Ovary (tissue), 9 donors: ENCODE measurements around the gene AGAP2. TPM values are rescaled to one million over a fixed set of nuclear protein-coding genes. Genes with fewer than 3 reads are reported as not detected.
"Not testable (repeated sequence)": the region's sequence is repeated elsewhere in the genome, so short reads cannot be mapped to it uniquely, and the experiment has no call there.

Source experiments
- DNase-seq, 5 donors: peaks; one replicate each; pipeline ENCODE4 v3.0.0-alpha.2; 2019 to 2020
- H3K27ac ChIP-seq, 2 donors: fragments of 200-600 bp; one replicate each; pipeline versions ENCODE4 v1.5.1 to v1.8.0; 2019 to 2022
- H3K27me3 ChIP-seq: fragments of 200-600 bp; one replicate; pipeline ENCODE4 v1.8.0; 2022
- H3K36me3 ChIP-seq: fragments of 200-600 bp; sonication (generic); one replicate; pipeline ENCODE4 v1.5.1; 2019
- H3K4me1 ChIP-seq: one replicate; pipeline ENCODE4 v1.8.1; 2013; ENCODE audit warnings: mild to moderate bottlenecking, moderate library complexity; ENCODE audit not compliant: insufficient read depth
- H3K4me3 ChIP-seq: fragments of 200-600 bp; sonication (generic); one replicate; pipeline ENCODE4 v1.5.1; 2017
- H3K9me3 ChIP-seq, 2 donors: fragments of 200-600 bp in 1 of 2; sonication (generic) in 1 of 2; one replicate each; pipeline versions ENCODE4 v1.5.1 to v1.8.1; 2013 to 2019; ENCODE audit warnings: mild to moderate bottlenecking in 1 of 2, moderate library complexity in 1 of 2
- CTCF ChIP-seq, 3 donors: fragments of 450-650 bp in 2 of 3; fragments of 200-600 bp in 1 of 3; IDR thresholded peaks; one replicate each; pipeline versions ENCODE4 v1.5.1 to v1.8.0; 2016 to 2022; ENCODE audit warnings: antibody characterized with exemption in 3 of 3, mild to moderate bottlenecking in 1 of 3
- EP300 ChIP-seq: sonication (generic); formaldehyde crosslinking; IDR thresholded peaks from one replicate; pipeline ENCODE4 v1.6.1; 2017; ENCODE audit warnings: antibody characterized with exemption
- POLR2A ChIP-seq: fragments of 450-650 bp; IDR thresholded peaks from one replicate; pipeline ENCODE4 v1.6.1; 2017; ENCODE audit warnings: antibody characterized with exemption, mild to moderate bottlenecking, moderate library complexity
- WGBS, 3 donors: extraction: QIAGEN DNeasy Blood & Tissue Kit in 1 of 3; methylation state at CpG; one replicate each; pipeline versions ENCODE4 v1.1.5 to v1.1.7; 2013 to 2017; 5-methylcytosine and 5-hydroxymethylcytosine counted together
- intact Hi-C, 4 donors: fragments of 100-400 bp; cut with DNase I; formaldehyde crosslinking; loops; one replicate each; pipeline versions ENCODE4 v1.11.0 to v1.15.1; 2022 to 2023
- polyA plus RNA-seq, 2 donors: library from polyadenylated mRNA; stranded (reverse); fragments of 200-250 nt in 1 of 2; fragments of 350-450 nt in 1 of 2; fragmentation: Illumina TruSeq in 1 of 2; extraction: RNeasy Lipid Tissue Mini Kit (QIAGEN cat#74804) in 1 of 2; gene quantifications; one replicate each; pipeline ENCODE4 v1.2.3, GENCODE V29; 2013 to 2014
- total RNA-seq, 7 donors: library from RNA; depleted of rRNA in 2 of 7; stranded (reverse); fragments of >200 nt in 2 of 7; fragmentation: NEBNext Ultra II Directional in 3 of 7; extraction: Animal tissue kit (Norgen Biotek cat#: 25700) in 3 of 7; gene quantifications; one replicate each; pipeline versions ENCODE4 v1.1.0 to v1.2.4, GENCODE V29; 2016 to 2023
- donor health status: DM: no; HTN: no; CAD: no; lungs with moderate emphysema.
- donor health status: DM: no; HTN: no; CAD: no.
- donor health status: Bipolar disorder and iron deficiency.
- donor health status: DM: yes; HTN: yes; CAD: no.
- donor health status: DM: no; HTN: no; CAD: no.
- donor health status: DM: yes; HTN: yes; CAD: no.

Gene AGAP2
- total and polyA plus RNA-seq, 9 donors: 0.33 to 1.3 (median 0.60) TPM

GRCh38 chr12:57723630-57723962 is 14.9 kb downstream of the AGAP2 start:
- intact Hi-C loops: no loop called here
- H3K27ac ChIP-seq: no peak overlapping the region
- no peaks in the 10 kb centered on the region for H3K36me3 ChIP-seq
- no peaks in the 10 kb centered on the region for H3K9me3 ChIP-seq
- DNase-seq: no peak
- peaks cover 7% of the 10 kb centered on the region for H3K4me1 ChIP-seq
- 32 to 58% (median 43%) methylated on average over 2 of the region's 2 CpGs for WGBS, 3 donors
- H3K4me3 ChIP-seq: no peak overlapping the region
- no peaks in the 10 kb centered on the region for H3K27me3 ChIP-seq
- TF ChIP-seq EP300: no peak

DNA sequence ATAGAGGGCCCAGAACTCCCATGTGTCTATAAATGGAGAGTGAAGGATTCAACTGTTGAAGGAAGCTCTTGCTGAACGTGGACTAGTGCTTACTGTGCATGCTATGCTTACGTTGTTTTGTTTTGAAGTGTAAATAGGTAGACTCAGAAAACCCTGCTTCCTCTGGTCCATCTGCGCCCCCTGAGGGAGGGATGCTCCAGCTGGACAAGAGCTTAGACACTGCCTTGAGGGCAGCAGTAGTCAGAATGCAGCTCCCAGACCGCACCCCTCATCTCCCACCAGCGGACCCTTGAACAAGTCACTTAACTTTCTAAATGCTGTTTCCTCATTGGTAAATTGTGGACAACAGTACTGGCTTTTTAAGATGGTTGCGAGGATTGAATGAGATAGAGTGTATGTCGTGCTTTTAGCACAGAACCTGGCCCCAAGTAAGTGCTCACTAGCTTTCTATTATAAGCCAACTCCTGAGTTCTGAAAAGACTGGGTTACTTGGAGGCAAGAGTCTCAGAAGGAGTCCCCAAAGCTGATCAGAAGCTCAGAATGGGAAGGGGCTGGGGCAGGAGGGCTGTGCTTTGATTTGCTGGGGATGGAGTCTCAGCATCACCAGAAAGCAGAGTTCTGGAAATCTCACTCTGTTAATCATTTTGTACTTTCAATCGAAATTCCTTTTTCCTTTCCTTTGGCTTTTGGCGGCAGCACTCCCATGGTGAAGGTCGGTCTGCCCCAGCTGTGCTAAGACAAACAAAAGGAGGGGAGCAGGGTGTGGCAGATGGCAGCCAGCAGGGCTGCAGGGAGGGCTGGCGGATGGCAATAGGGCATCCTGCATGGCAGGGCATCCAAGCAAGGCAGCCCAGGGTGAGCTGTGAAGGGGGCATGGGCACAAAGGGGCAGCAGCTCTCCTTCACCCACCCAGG is 15.6 kb downstream of the AGAP2 start:
- no peaks in the 10 kb centered on the region for H3K27me3 ChIP-seq
- 31 to 43% (median 34%) methylated on average over 11 of the region's 11 CpGs for WGBS, 3 donors
- no peak for TF ChIP-seq CTCF (IDR thresholded peaks at IDR 0.05)
- TF ChIP-seq POLR2A: no peak
- TF ChIP-seq EP300: no peak
- intact Hi-C loops: no loop called here
- no peak overlapping the region for H3K27ac ChIP-seq
- DNase-seq: no peak
- peaks cover 7% of the 10 kb centered on the region for H3K4me1 ChIP-seq
- no peaks in the 10 kb centered on the region for H3K9me3 ChIP-seq
- H3K36me3 ChIP-seq: no peaks in the 10 kb centered on the region
- no peak overlapping the region for H3K4me3 ChIP-seq

DNA sequence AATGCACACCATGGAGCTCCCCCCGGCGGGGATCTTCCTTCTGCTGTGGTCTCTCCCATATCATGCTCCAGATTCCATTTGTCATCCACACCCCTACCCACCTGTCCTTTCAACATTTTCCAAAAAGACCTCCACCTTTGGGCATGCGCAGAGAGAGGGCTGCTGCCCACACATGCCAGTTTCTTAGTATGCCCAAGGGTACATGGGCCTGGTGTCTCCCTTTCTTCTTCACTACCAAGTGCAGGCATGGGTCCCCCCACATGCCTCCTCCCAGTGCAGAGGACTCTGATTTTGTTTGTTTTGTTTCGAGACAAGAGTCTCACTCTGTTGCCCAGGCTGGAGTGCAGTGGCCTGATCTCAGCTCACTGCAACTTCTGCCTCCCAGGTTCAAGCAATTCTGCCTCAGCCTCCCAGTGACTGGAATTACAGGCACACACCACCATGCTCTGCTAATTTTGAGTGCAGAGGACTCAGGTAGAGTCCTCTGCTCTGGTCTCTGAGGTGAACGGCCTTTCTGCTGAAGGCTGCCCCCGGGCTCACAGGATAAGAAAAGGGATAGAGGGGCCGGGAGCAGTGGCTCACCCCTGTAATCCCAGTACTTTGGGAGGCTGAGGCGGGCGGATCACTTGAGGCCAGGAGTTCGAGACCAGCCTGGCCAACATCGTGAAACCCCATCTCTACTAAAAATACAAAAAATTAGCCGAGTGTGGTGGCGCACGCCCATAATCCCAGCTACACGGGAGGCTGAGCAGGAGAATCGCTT is 16.5 kb downstream of the AGAP2 start:
- H3K4me3 ChIP-seq, H3K9me3 ChIP-seq, H3K36me3 ChIP-seq, H3K27me3 ChIP-seq, intact Hi-C loops, H3K4me1 ChIP-seq, H3K27ac ChIP-seq, DNase-seq: not testable (repeated sequence)
- 92 to 94% (median 92%) methylated on average over 16 of the region's 16 CpGs for WGBS, 3 donors

DNA sequence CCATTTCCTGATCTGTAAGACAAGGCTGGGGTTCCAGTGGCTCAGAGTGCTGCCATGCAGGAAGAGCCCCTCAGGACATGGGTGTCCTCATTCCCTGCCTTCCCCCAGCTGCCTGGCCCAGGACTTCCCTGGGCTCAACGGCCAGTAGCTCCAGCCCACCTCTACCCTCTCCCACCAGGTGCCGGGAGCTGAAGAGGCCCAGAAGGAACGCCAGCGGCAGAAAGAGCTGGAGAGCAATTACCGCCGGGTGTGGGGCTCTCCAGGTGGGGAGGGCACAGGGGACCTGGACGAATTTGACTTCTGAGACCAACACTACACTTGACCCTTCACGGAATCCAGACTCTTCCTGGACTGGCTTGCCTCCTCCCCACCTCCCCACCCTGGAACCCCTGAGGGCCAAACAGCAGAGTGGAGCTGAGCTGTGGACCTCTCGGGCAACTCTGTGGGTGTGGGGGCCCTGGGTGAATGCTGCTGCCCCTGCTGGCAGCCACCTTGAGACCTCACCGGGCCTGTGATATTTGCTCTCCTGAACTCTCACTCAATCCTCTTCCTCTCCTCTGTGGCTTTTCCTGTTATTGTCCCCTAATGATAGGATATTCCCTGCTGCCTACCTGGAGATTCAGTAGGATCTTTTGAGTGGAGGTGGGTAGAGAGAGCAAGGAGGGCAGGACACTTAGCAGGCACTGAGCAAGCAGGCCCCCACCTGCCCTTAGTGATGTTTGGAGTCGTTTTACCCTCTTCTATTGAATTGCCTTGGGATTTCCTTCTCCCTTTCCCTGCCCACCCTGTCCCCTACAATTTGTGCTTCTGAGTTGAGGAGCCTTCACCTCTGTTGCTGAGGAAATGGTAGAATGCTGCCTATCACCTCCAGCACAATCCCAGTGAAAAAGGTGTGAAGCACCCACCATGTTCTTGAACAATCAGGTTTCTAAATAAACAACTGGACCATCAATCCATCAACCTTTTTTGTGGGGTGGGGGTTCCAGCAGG is 17.6 kb downstream of the AGAP2 start:
- H3K36me3 ChIP-seq: no peaks in the 10 kb centered on the region
- intact Hi-C loops: no loop called here
- H3K27me3 ChIP-seq: no peaks in the 10 kb centered on the region
- no peak for DNase-seq
- TF ChIP-seq POLR2A (no peak), CTCF (IDR thresholded peaks at IDR 0.05) (no peak), EP300 (no peak)
- WGBS, 3 donors: 79 to 82% (median 80%) methylated on average over 9 to 11 of the region's 11 CpGs
- H3K9me3 ChIP-seq: no peaks in the 10 kb centered on the region
- no peak overlapping the region for H3K4me3 ChIP-seq
- peaks cover 1% of the 10 kb centered on the region for H3K4me1 ChIP-seq
- no peak overlapping the region for H3K27ac ChIP-seq
